Heart left ventricle (tissue), 13 donors: ENCODE measurements around the gene PLCH1.

Experiments used
- CTCF ChIP-seq, 12 donors: fragments of 200-600 bp; sonication (generic) in 4 of 12; IDR thresholded peaks; one replicate each; pipeline versions ENCODE4 v1.5.0 to v1.8.0; 2018 to 2022; ENCODE audit warnings: antibody characterized with exemption in 12 of 12, mild to moderate bottlenecking in 5 of 12
- POLR2A ChIP-seq, 2 donors: fragments of 450-650 bp; IDR thresholded peaks; one replicate each; pipeline ENCODE4 v1.6.1; 2017; ENCODE audit warnings: antibody characterized with exemption in 2 of 2, mild to moderate bottlenecking in 2 of 2, moderate library complexity in 2 of 2
- donor health status: ischemic (EF 13 %, LVEDD 7.1; RV severe dilation, severe dysfunction).
- donor health status: DM: no; HTN: yes; CAD: no.
- donor health status: DM: no; HTN: no; CAD: no.
- donor health status: ischemic (EF 25% LVEDD 6.9; RV normal size, moderate dysfunction).
- donor health status: ischemic (EF 25% LVEDD 5.7; RV mildly dilated, moderate dysfunction).
- donor health status: ischemic (EF 35%, LVEDD 5.7; RV mildly dilated, moderate dysfunction).
- donor health status: nonischemic (EF 11% LVEDD 7.7; RV severe dilation, severe dysfunction).
- donor health status: DM: yes; HTN: yes; CAD: no.
- donor health status: PGD.
- donor health status: ischemic (EF 29% LVEDD 5.4; RV normal size, mild dysfunction).
- donor health status: nonischemic (EF 23%, LVEDD 6.1; RV moderate dilation, normal function).

DNA sequence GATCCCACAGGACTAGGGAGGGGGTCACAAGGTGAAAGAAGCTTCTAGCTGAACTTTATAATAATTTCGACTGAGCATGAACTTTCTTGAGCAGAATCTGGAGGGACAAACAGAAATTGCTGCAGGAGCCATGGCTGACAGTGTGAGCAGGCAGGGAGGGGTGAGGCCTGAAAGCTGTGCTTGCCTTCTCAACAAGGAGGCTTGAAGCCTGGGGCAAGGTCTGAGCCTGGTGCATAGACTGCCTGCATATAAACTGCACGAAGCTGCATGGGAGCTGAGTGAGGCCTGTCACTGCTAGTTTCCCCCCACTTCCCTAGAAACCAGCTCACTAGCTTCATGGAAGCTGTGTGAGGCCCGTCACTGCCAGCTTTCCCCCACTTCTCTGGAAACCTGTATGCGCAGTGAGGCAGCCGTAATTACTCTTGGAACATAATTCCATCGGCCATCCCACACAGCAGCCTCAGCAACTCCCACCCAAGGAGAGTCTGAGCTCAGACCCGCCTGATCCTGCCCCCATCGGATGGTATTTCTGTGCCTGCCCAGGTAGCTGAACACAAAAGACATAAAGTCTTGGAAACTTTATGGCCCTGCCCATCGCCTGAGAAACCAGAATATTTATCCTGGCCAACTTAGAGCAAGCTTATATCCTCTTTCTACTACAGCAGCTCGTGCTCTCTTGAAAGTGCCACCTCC is 136.5 kb downstream of the PLCH1 start:
- TF ChIP-seq POLR2A (IDR thresholded peaks at IDR 0.05) (no peak), CTCF (IDR thresholded peaks at IDR 0.05) (no peak)
